Progenitor cell of endocrine pancreas (in vitro differentiated cells): Measurements from ENCODE around the gene POLL. TPM values are rescaled to one million over a fixed set of nuclear protein-coding genes. Genes with fewer than 3 reads are reported as not detected.

Experiments
- DNase-seq: peaks from one replicate; pipeline ENCODE4 v3.0.0; 2021; ENCODE audit warnings: low spot score; ENCODE audit not compliant: unreplicated experiment
- H3K27ac Mint-ChIP-seq: 2 replicates; pipeline ENCODE4 v1.8.0; 2021; ENCODE audit warnings: mild to moderate bottlenecking, moderate library complexity, mixed read lengths
- H3K27me3 Mint-ChIP-seq: 2 replicates; pipeline ENCODE4 v1.8.0; 2021; ENCODE audit warnings: mixed read lengths
- H3K36me3 Mint-ChIP-seq: 2 replicates; pipeline ENCODE4 v1.8.0; 2022; ENCODE audit warnings: mixed read lengths; ENCODE audit not compliant: insufficient read depth
- H3K4me1 Mint-ChIP-seq: 2 replicates; pipeline ENCODE4 v1.8.0; 2021; ENCODE audit warnings: low read depth, mixed read lengths
- H3K4me3 Mint-ChIP-seq: 2 replicates; pipeline ENCODE4 v1.8.0; 2021; ENCODE audit warnings: low read depth, mild to moderate bottlenecking, moderate library complexity, mixed read lengths
- H3K9me3 Mint-ChIP-seq: 2 replicates; pipeline ENCODE4 v1.8.0; 2021; ENCODE audit warnings: low read depth, mixed read lengths
- CTCF ChIP-seq: fragments of 200-600 bp; sonication (generic); IDR thresholded peaks from one replicate; pipeline ENCODE4 v1.5.0; 2021; ENCODE audit warnings: antibody characterized with exemption, mild to moderate bottlenecking; ENCODE audit not compliant: unreplicated experiment
- total RNA-seq: library from RNA; stranded (reverse); gene quantifications from 2 replicates; pipeline ENCODE4 v1.2.1, GENCODE V29; 2021

The POLL gene
- total RNA-seq, 1 donor from 2014 or later, result 55.9 TPM

GRCh38 chr10:101560298-101561067 lies 27.6 kb downstream of the POLL start:
- no peak for DNase-seq
- no peaks in the 10 kb centered on the region for H3K36me3 Mint-ChIP-seq
- no peak overlapping the region for H3K27ac Mint-ChIP-seq
- no peak for TF ChIP-seq CTCF
- H3K4me3 Mint-ChIP-seq, result no peak overlapping the region
- H3K4me1 Mint-ChIP-seq, result no peaks in the 10 kb centered on the region
- H3K9me3 Mint-ChIP-seq, result no peaks in the 10 kb centered on the region
- H3K27me3 Mint-ChIP-seq, result peaks cover 24% of the 10 kb centered on the region

- TF ChIP-seq CTCF, result no peak
- Mint-ChIP-seq H3K27ac (no peak overlapping the region), H3K27me3 (peaks cover 16% of the 10 kb centered on the region)
These were observed 28.3 kb downstream of the POLL start for GRCh38 chr10:101559596-101560297.

GRCh38 chr10:101558671-101559595 lies 29.1 kb downstream of the POLL start:
- no peaks in the 10 kb centered on the region for H3K4me1 Mint-ChIP-seq
- no peak overlapping the region for H3K4me3 Mint-ChIP-seq
- H3K27ac Mint-ChIP-seq, result no peak overlapping the region
- no peaks in the 10 kb centered on the region for H3K36me3 Mint-ChIP-seq
- DNase-seq, result no peak
- no peaks in the 10 kb centered on the region for H3K9me3 Mint-ChIP-seq
- H3K27me3 Mint-ChIP-seq, result peaks cover 12% of the 10 kb centered on the region
- no peak for TF ChIP-seq CTCF

More at GRCh38 chr10:101559596-101560297, 28.3 kb downstream of the POLL start:
- Mint-ChIP-seq H3K4me1 (no peaks in the 10 kb centered on the region), H3K4me3 (no peak overlapping the region), H3K9me3 (no peaks in the 10 kb centered on the region), H3K36me3 (no peaks in the 10 kb centered on the region)
- DNase-seq, result no peak

GRCh38 chr10:101558204-101558603 lies 29.9 kb downstream of the POLL start:
- H3K4me1 Mint-ChIP-seq, result no peaks in the 10 kb centered on the region
- peaks cover 5% of the 10 kb centered on the region for H3K27me3 Mint-ChIP-seq
- H3K36me3 Mint-ChIP-seq, result peaks cover 1% of the 10 kb centered on the region
- TF ChIP-seq CTCF, result no peak
- DNase-seq, result no peak
- no peak overlapping the region for H3K27ac Mint-ChIP-seq
- H3K9me3 Mint-ChIP-seq, result no peaks in the 10 kb centered on the region
- H3K4me3 Mint-ChIP-seq, result no peak overlapping the region

GRCh38 chr10:101557541-101557940 lies 30.5 kb downstream of the POLL start:
- no peak for TF ChIP-seq CTCF
- H3K9me3 Mint-ChIP-seq, result no peaks in the 10 kb centered on the region
- no peaks in the 10 kb centered on the region for H3K4me1 Mint-ChIP-seq
- no peak for DNase-seq
- peaks cover 7% of the 10 kb centered on the region for H3K36me3 Mint-ChIP-seq
- no peak overlapping the region for H3K27ac Mint-ChIP-seq
- H3K4me3 Mint-ChIP-seq, result no peak overlapping the region
- no peaks in the 10 kb centered on the region for H3K27me3 Mint-ChIP-seq
